Motor neuron (in vitro differentiated cells): ENCODE measurements around the gene CEP57. TPM values are rescaled to one million over a fixed set of nuclear protein-coding genes. Genes with fewer than 3 reads are reported as not detected.

Experiments used
- total RNA-seq, 8 experiments: library from RNA; unstranded; fragments of 300-600 nt; gene quantifications; 2 replicates each; pipeline versions ENCODE4 v1.2.3 to v1.2.4, GENCODE V29; 2022

Gene CEP57
- total RNA-seq, 8 experiments from 2014 or later: 17.5 to 83.5 (median 62.2) TPM

Other genes with a start within 250 kb of the CEP57 start
- 10 to 100 TPM; 14.4 to 53.4 (median 30.5) TPM for gene FAM76B, start 716 bp upstream of the CEP57 start, total RNA-seq
- gene MTMR2, start 133.6 kb downstream of the CEP57 start, total RNA-seq: 10 to 100 TPM; 20.1 to 47.8 (median 38.3) TPM